HG03060 (cell line): ENCODE measurements around the gene DAP3.
"Not testable (repeated sequence)": the region's sequence is repeated elsewhere in the genome, so short reads cannot be mapped to it uniquely, and the experiment has no call there.

Experiments used
- ATAC-seq: cut with Tn5 transposase; IDR thresholded peaks from one replicate; pipeline ENCODE4 v1.9.1; 2021; ENCODE audit warnings: low read depth, moderate number of reproducible peaks; ENCODE audit not compliant: unreplicated experiment

The DAP3 gene

DNA sequence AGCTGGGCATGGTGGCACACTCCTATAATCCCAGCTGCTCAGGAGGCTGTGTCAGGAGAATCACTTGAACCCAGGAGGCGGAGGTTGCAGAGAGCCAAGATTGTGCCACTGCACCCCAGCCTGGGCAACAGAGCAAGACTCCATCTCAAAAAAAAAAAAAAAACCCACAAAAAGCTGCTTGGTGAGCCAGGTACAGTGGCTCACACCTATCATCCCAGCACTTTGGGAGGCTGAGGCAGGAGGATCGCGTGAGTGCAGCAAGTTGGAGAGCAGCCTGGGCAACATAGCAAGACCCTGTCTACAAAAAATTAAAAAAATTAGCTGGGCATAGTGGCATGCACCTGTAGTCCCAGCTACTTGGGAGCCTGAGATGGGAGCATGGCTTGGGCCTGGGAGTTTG is 26.2 kb downstream of the DAP3 start:
- not testable (repeated sequence) for ATAC-seq

DNA sequence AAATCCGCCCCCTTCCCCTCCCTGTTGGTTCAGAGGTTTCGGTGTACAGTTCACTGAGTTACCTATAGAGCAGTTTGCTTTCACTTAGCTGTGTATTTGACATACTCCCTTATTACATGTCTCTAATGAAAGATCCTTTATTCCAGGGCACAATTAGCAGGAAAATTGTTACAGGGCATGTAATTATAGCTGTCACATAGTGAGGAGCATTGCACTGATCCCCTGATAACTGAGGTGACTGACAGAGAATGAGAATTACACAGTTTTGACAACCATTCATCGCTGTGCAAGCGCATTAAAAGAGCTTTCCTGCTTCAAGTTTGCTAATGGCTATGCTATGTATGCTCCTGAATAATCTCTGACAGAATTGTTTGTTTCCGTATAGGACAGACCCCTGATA is 26.9 kb downstream of the DAP3 start:
- no peak for ATAC-seq

DNA sequence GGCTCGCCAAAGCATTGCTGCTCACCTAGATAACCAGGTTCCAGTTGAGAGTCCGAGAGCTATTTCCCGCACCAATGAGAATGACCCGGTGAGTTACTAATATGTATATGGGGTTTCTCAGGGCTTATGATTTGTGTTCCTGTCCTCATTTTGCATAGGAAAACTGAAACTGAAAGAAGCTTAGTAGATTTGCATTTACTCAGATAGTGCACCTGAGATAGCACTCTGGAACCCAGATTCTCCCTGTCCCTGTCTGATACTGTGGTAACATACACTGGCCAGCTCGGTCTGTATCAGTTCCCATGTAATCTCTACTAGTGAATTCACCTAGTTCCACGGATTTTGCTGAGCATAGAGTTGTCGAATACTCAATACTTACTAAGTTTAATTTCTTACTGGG is 28.1 kb downstream of the DAP3 start:
- ATAC-seq, result peak; percentile 47

DNA sequence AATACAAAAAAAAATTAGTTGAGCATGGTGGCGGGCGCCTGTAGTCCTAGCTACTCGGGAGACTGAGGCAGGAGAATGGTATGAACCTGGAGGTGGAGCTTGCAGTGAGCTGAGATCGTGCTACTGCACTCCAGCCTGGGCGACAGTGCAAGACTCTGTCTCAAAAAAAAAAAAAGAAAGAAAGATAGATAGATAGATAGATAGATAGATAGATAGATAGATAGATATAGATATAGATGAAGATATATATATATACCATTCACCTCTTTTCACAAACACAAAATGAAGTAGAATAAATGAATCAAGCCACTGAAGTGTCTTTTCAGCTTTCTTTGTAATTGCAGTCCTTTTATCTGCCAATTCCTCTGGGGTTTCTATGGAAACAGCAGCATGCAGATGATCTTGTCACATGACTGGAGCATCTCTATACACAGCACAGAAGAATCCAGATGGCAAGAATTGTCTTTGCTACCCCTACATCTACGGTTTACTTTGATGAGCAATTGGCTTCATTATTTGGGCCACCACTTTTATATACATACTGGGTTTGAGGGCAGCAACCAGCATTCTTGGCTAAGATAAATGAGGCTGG is 29.7 kb downstream of the DAP3 start:
- not testable (repeated sequence) for ATAC-seq

DNA sequence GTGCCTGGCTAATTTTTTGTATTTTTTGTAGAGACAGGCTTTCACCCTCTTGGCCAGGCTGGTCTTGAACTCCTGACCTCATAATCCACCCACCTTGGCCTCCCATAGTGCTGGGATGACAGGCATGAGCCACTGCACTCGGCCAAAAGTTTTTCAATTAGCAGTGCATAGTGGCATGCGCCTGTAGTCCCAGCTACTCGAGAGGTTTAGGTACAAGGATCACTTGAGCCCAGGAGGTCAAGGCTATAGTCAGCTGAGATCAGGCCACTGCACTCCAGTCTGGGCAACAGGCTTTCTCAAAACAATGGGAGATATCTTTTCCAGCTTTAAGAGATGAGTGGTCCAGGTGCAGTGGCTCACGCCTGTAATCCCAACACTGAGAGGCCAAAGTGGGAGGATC is 30.8 kb downstream of the DAP3 start:
- ATAC-seq, result no peak

DNA sequence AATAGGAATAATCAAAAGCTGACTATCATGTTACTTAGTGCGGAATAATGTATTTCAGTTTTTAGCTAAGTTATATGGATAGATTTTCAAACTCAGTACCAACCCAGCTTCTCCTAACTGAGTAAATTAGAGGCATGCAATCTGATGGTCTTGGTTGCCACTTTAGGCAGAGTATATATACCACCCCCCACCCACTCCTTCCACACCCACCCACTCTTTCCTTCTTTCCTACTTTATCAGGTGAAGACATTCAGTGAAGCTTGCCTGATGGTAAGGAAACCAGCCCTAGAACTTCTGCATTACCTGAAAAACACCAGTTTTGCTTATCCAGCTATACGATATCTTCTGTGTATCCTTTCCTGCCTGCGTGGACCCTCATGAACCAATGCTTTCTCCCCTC is 36.3 kb downstream of the DAP3 start:
- ATAC-seq, result no peak

DNA sequence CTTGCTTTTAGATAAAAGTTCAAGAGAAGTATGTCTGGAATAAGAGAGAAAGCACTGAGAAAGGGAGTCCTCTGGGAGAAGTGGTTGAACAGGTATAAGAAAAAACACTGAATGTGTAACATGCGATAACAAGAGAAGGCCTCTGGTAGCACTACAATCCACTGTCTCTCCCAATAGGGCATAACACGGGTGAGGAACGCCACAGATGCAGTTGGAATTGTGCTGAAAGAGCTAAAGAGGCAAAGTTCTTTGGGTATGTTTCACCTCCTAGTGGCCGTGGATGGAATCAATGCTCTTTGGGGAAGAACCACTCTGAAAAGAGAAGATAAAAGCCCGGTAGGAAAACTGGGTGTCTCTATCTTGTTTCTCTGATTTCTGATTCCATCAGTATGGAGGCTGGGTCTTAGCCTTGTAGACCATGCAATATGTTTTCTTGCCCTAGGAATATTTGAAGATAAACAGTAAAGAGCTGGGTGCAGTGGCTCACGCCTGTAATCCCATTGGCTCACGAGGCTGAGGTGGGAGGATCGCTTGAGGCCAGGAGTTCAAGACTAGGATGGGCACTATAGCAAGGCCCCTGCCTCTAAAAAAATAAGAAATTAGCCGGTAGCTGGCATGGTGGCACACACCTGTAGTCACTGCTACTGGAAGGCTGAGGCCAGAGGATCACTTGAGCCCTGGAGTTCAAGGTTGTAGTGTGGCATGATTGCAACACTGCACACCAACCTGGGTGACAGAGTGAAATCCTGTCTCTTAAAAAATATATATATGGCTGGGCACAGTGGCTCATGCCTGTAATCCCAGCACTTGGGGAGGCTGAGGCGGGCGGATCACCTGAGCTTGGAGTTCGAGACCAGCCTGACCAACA is 40.4 kb downstream of the DAP3 start:
- ATAC-seq, result no peak

DNA sequence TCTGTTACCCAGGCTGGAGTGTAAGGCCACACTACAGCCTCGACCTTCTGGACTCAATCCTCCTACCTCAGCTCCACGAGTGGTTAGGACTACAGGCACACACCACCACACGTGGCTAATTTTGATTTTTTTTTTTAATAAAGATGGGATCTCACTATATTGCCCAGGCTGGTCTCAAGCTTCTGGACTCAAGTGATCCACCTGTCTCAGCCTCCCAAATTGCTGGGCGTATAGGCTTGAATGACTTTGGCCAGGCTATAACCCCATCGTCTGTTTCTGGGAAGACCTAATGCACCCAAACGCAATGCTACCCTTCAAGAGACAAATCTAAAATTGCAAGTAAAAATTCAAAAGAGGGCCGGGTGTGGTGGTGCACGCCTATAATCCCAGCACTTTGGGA is 52.1 kb downstream of the DAP3 start:
- no peak for ATAC-seq

DNA sequence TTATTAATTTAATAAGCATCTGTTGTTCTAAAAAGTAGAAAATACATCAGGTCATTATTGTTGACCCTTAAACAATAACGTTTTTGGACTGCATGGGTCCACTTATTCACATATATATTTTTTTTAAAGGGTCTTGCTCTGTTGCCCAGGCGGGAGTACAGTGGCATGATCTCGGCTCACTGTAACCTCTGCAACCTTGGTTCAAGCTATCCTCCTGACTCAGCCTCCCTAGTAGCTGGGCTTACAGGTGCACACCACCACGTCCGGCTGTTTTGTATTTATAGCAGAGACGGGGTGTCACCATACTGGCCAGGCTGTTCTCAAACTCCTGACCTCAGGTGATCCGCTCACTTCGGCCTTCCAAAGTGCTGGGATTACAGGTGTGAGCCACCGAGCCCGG is 53.0 kb downstream of the DAP3 start:
- ATAC-seq, result no peak

DNA sequence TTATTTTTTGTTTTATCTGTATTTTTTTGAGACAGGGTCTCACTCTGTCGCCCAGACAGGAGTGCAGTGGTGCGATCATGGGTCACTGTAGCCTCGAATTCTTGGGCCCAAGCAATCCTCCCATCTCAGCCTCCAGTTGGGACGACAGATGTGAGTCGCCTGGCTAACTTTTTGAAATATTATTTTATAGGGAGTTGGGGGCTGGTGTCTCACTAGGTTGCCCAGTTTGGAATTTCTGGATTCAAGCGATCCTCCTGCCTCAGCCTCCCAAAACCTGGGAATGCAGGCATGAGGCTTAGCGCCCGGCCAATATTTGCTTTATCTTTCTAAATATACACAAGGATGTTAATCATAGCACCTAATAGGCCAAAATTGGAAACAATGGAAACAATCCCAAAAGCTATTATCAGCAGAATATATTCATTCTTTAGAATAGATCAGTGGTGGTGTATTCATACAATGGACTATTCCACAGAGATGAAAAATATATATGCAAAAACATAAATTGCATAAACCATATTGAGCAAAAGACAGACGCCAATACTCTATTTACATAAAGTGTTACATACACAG is 55.9 kb downstream of the DAP3 start:
- no peak for ATAC-seq

DNA sequence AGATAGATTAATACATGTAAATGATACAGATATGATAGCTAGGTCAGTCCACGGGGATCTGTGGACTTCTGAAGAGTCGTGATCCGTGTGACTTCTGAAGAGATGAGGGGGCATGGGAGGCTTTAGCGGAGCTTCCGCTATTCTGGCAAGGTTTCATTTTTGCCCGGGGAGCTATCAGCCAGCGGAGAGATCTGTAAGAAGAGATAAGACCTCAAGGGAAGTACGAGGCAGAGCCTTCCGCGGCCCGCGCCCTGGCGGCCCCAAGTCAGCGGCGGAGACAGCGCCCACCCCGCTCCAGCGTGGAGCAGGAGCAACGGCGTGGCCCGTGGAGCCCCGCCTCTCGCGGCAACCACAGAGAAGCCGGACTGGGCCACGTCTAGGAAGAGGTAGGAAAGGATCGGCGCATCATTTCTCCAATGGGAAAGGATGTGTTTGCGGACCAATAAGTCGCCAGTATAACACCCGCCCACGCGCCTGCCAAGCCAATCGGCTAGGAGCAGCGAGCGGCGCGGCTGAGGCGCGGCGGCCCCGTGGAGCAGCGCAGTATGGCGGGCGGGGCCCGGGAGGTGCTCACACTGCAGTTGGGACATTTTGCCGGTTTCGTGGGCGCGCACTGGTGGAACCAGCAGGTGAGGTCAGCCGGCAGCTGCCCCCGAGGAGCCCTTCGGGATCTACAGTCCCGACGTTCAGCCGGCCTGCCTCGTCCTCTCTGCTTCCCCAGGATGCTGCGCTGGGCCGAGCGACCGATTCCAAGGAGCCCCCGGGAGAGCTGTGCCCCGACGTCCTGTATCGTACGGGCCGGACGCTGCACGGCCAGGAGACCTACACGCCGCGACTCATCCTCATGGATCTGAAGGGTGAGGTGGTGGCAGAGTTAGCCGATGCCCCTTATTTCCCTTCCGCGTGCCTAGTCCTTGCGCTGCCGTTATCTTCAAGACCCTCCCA is 56.7 kb downstream of the DAP3 start:
- ATAC-seq, result peak; percentile 83

DNA sequence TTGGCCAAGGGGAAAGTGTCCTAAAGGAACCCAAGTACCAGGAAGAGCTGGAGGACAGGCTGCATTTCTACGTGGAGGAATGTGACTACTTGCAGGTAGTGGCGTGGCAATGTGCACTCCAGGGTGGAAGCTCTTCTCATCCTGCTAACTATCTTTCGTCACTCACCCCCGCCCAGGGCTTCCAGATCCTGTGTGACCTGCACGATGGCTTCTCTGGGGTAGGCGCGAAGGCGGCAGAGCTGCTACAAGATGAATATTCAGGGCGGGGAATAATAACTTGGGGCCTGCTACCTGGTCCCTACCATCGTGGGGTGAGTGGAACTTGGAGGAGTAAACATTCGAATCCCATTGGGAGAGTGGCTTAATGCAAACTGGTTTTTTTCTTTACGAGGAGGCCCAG is 58.7 kb downstream of the DAP3 start:
- not testable (repeated sequence) for ATAC-seq

DNA sequence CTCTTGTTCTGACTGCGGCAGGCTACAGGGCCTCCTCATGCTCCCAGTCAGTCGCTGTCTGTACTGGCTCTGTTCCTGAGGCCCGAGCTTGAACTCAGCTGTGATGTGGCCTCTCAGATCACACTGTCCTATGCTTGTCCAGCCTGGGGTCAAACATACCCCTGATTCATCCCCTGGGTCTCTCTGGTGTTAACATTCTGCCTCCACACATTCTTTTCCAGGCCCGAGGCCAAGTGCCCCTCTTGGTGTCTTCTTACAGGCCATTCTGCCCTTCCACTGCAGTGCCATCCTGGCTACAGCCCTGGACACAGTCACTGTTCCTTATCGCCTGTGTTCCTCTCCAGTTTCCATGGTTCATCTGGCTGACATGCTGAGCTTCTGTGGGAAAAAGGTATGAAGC is 59.2 kb downstream of the DAP3 start:
- ATAC-seq, result not testable (repeated sequence)

DNA sequence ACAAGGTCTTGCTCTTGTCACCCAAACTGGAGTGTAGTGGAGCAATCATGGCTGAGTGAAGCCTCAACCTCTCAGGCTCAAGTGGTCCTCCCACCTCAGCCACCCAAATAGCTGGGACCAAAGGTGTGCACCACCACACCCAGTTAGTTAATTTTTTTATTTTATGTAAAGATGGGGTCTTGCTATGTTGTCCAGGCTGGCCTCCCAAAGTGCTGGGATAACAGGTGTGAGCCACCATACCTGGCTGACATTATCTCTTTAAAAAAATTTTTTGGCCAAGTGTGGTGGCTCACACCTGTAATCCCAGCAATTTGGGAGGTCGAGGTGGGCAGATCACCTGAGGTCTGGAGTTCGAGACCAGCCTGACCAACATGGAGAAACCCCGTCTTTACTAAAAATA is 70.1 kb downstream of the DAP3 start:
- ATAC-seq, result not testable (repeated sequence)

DNA sequence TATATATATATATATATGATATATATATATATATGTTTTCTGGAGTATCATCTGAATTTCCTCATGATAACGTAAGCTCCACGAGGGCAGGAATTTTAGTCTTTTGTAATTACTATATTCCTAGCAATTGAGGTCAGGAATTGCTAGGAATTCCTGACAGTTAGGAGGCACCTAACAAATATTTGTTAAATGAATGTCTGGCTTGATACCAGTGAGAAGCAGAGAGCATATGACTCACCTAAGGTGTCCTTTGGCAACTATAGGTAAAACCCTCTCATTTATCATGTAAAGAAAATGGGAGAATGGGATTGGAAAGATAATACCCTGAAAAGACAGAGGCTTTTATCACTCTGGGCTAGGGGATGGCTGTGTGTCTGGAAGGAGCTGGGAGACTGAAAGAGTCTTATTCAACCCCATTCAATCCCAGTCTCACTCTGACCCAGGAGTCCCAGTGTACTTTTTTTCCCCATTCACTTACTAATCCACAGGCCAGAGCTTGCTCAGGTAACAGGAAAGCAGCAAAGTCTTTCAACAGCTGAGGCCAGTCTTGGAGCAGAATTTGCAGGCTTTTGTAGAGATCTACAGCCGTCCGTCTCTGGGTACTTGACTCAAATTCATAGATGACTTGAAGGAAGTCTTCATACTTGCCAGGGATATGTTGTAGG is 71.2 kb downstream of the DAP3 start:
- no peak for ATAC-seq

DNA sequence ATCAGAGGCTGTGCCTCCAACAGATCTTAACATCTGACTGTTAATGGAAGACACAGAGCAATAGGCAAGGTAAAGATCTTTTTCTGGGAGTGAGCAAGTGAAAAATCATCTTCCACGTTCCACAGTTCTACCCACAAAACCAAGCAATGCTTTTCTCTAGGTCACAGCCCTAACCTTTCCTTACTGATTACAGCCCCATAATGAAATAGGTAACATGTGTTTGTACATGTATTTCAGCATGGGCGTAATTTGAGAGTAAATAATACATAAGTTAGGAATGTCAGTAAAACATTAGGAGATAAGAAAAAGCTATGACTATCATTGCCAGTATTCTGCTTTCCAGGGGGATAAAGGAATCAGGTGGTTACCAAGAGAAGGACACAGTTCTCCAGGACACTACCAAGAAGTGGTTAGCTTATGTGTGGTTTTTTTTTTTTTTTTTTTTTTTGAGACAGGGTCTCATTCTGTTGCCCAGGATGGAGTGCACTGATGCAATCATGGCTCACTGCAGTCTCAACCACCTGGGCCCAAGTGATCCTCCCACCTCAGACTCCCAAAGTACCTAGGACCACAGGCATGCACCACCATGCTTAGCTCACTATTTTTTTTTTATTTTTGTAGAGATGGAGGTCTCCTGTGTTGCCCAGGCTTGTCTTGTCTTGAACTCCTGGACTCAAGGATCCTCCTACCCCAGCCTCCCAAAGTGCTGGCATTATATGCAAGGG is 72.0 kb downstream of the DAP3 start:
- ATAC-seq, result no peak

DNA sequence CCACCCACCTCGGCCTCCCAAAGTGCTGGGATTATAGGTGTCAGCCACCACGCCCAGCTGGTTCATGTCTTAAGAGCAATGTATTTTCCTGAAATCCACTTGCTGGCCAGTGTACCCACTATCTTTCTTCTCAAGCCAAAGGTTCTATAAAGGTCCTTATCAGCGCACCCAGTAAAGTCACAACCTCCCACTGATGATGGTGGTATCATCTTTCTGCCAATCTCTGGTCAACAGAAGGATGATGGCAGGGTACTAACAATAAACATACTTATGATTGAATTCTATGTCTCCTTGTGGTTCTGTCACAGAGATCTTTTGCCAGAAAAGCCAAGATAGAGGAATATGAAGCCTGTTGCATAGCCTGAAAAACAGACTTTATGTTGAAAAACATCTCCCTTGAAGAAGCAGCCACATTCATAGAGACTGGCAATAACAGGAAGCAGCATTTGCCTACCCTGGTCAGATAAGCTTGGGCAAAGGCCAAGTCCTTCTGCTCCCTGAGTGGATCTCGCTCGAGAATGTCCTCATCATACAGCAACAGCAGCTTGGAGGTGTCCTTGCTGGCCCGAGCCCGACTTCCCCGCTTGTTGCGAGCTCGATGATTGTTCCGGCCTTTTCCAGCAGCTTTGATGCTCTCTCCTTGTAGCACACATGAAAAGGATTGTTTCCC is 73.0 kb downstream of the DAP3 start:
- ATAC-seq, result no peak

DNA sequence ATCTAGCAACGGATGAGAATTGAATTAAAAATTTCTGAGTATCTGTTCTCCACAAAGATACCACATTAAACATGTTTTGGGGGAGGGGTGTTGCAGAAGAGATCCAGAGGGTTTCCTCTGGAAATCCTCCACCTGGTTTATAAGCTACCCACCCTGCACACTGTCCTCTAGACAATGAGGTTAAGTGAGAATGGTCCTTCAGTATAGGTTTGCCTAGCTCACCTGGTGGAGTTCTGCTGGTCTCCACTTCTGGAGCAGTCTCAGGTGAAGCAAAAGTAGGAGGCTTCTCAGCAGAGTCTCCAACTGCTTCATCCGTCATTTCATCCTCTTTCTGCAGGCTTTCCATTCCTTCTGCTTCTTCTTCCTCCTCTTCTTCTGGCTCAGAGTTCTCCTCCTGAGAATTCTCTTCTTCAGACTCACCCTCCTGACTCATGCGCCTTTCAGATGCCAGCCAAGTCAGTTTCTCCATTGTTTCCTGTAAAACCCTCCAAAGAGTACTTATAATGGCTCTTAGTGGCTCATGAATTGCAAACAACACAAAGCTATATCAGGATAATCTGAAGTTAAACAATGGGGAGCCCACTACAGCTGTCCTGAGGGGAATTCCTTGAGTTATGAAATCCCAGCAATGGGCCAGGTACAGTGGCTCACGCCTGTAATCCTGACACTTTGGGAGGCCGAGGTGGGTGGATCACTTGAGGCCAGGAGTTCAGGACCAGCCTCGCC is 74.4 kb downstream of the DAP3 start:
- not testable (repeated sequence) for ATAC-seq
